Measurements from ENCODE around the gene CDK14.

- no peak for TF ChIP-seq EP300 (IDR thresholded peaks at IDR 0.05; ENCODE audit: borderline replicate concordance in 1 of 2, low read depth in 2 of 2, low read length in 2 of 2)
- TF ChIP-seq POLR2A (IDR thresholded peaks at IDR 0.05; ENCODE audit: control extremely low read depth in 1 of 2, low read depth in 2 of 2, low read length in 2 of 2) = no peak
- TF ChIP-seq CTCF (IDR thresholded peaks at IDR 0.05; ENCODE audit: control extremely low read depth in 1 of 3, insufficient read depth in 1 of 3, low read depth in 1 of 3, low read length in 3 of 3) = no peak
- TF ChIP-seq SIN3A (conservative IDR thresholded peaks at IDR 0.05 in 1 of 2, IDR thresholded peaks at IDR 0.05 in 1 of 2; ENCODE audit: low read depth in 1 of 2, low read length in 2 of 2) = no peak
- TF ChIP-seq POLR2AphosphoS5 (IDR thresholded peaks at IDR 0.05; ENCODE audit: low read depth, low read length) = no peak
- TF ChIP-seq ZNF274 (IDR thresholded peaks at IDR 0.05; ENCODE audit: borderline replicate concordance, extremely low read depth, low read length) = no peak
- no peak for TF ChIP-seq JUND (IDR thresholded peaks at IDR 0.05; ENCODE audit: low read length)
- TF ChIP-seq CHD2 (IDR thresholded peaks at IDR 0.05; ENCODE audit: low read length) = no peak
- no peak for TF ChIP-seq CREB1 (IDR thresholded peaks at IDR 0.05)
- TF ChIP-seq RAD21 (IDR thresholded peaks at IDR 0.05 in 1 of 2, conservative IDR thresholded peaks at IDR 0.05 in 1 of 2; ENCODE audit: low read depth in 2 of 2, low read length in 2 of 2) = no peak
Measured at GRCh38 chr7:90661290-90662151, 65.4 kb downstream of the CDK14 start.
